SK-N-SH (cell line): ENCODE data around the gene SPRY1. TPM values are rescaled to one million over a fixed set of nuclear protein-coding genes. Genes with fewer than 3 reads are reported as not detected.
A peak's percentile ranks its signal among the peaks of the same experiment; 100 is the strongest.

Source experiments
- CTCF ChIA-PET: fragments of 300-600, 350-600 bp; formaldehyde crosslinking; extraction: SDS; loops from one replicate; lab custom pipeline; 2021; lab: Yijun Ruan, JAX
- POLR2A ChIA-PET: fragments of 350-600 bp; sonication (Branson Sonifier 250); formaldehyde crosslinking; extraction: SDS; loops from one replicate; lab custom pipeline; 2020; ENCODE audit warnings: antibody characterized with exemption, inconsistent platforms; lab: Yijun Ruan, JAX
- DNase-seq: peaks from one replicate; pipeline ENCODE4 v3.0.0; 2012
- H2AFZ ChIP-seq: fragments of 200-600 bp; sonication (generic); 2 replicates; pipeline ENCODE4 v1.8.1; 2016; ENCODE audit warnings: antibody characterized with exemption, mild to moderate bottlenecking, low read depth
- H3F3A ChIP-seq: fragments of 200-600 bp; sonication (generic); replicated peaks from 2 replicates; pipeline ENCODE3; 2016; ENCODE audit warnings: antibody characterized with exemption, mild to moderate bottlenecking; ENCODE audit not compliant: insufficient read depth
- H3K27ac ChIP-seq, 2 experiments: fragments of 200-500 bp in 1 of 2; fragments of 200-600 bp in 1 of 2; sonication (Bioruptor generic) in 1 of 2; sonication (generic), shearing (Covaris generic) in 1 of 2; 2 replicates each; pipeline versions ENCODE4 v1.5.1 to v1.6.1; 2014 to 2016; ENCODE audit warnings: low read depth in 2 of 2, inconsistent platforms in 1 of 2, low read length in 1 of 2, mild to moderate bottlenecking in 1 of 2, mixed read lengths in 1 of 2
- H3K27me3 ChIP-seq: fragments of 200-600 bp; sonication (generic), shearing (Covaris generic); 2 replicates; pipeline ENCODE4 v1.6.1; 2016; ENCODE audit warnings: mixed run types; ENCODE audit not compliant: insufficient read depth
- H3K36me3 ChIP-seq, 2 experiments: fragments of 200-500 bp in 1 of 2; fragments of 200-600 bp in 1 of 2; sonication (Bioruptor generic) in 1 of 2; sonication (generic) in 1 of 2; replicated peaks in 1 of 2; 2 replicates each; pipeline versions ENCODE3 to v1.5.1; 2014 to 2016; ENCODE audit warnings: low read length in 1 of 2, mild to moderate bottlenecking in 1 of 2; ENCODE audit not compliant: insufficient read depth in 2 of 2, control insufficient read depth in 1 of 2
- H3K4me1 ChIP-seq, 2 experiments: fragments of 200-500 bp in 1 of 2; fragments of 200-600 bp in 1 of 2; sonication (Bioruptor generic) in 1 of 2; sonication (generic), shearing (Covaris generic) in 1 of 2; 2 replicates each; pipeline versions ENCODE4 v1.5.1 to v1.6.1; 2014 to 2016; ENCODE audit warnings: low read depth in 1 of 2, low read length in 1 of 2, mixed run types in 1 of 2; ENCODE audit not compliant: insufficient read depth in 2 of 2, control insufficient read depth in 1 of 2
- H3K4me2 ChIP-seq: fragments of 200-600 bp; sonication (generic), shearing (Covaris generic); 2 replicates; pipeline ENCODE4 v1.6.1; 2017; ENCODE audit warnings: mixed run types
- H3K4me3 ChIP-seq, 2 experiments: fragments of 200-500 bp in 1 of 2; fragments of 200-600 bp in 1 of 2; sonication (Bioruptor generic) in 1 of 2; sonication (generic), shearing (Covaris generic) in 1 of 2; 2 replicates each; pipeline versions ENCODE4 v1.5.1 to v1.8.1; 2014 to 2016; ENCODE audit warnings: low read depth in 2 of 2, inconsistent platforms in 1 of 2, low read length in 1 of 2, mild to moderate bottlenecking in 1 of 2, mixed read lengths in 1 of 2, moderate library complexity in 1 of 2
- H3K79me2 ChIP-seq: fragments of 200-600 bp; sonication (generic); 2 replicates; pipeline ENCODE4 v1.8.1; 2017; ENCODE audit warnings: mild to moderate bottlenecking; ENCODE audit not compliant: insufficient read depth
- H3K9ac ChIP-seq: fragments of 200-600 bp; sonication (generic); 2 replicates; pipeline ENCODE4 v1.6.1; 2017; ENCODE audit warnings: mixed run types
- H3K9me2 ChIP-seq: fragments of 200-600 bp; sonication (generic); 2 replicates; pipeline ENCODE4 v1.6.1; 2017; ENCODE audit warnings: mixed run types
- H3K9me3 ChIP-seq: fragments of 200-600 bp; sonication (generic); 2 replicates; pipeline ENCODE4 v1.6.1; 2017; ENCODE audit warnings: mixed run types, mild to moderate bottlenecking, moderate library complexity
- H4K20me1 ChIP-seq: fragments of 200-600 bp; sonication (generic); 2 replicates; pipeline ENCODE4 v1.6.1; 2017; ENCODE audit warnings: mild to moderate bottlenecking, mixed run types; ENCODE audit not compliant: insufficient read depth
- CTCF ChIP-seq: fragments of 200-600 bp; sonication (generic); IDR thresholded peaks from 2 replicates; pipeline ENCODE4 v1.6.1; 2017; ENCODE audit warnings: antibody characterized with exemption, mild to moderate bottlenecking, moderate library complexity
- ELF1 ChIP-seq: IDR thresholded peaks from 2 replicates; pipeline ENCODE4 v1.4.0; 2012
- EP300 ChIP-seq, 2 experiments: IDR thresholded peaks; 2 replicates each; pipeline versions ENCODE4 v1.4.0 to v1.6.1; 2012; ENCODE audit warnings: borderline replicate concordance in 1 of 2, low read depth in 1 of 2, low read length in 1 of 2
- EZH2phosphoT487 ChIP-seq: fragments of 200-600 bp; sonication (generic); IDR thresholded peaks from 2 replicates; pipeline ENCODE4 v1.6.1; 2017; ENCODE audit warnings: low read depth, mixed run types, mild to moderate bottlenecking, antibody characterized with exemption, moderate library complexity, borderline replicate concordance
- FOSL2 ChIP-seq: IDR thresholded peaks from 2 replicates; pipeline ENCODE4 v1.4.0; 2012; ENCODE audit warnings: low read depth, mild to moderate bottlenecking, moderate library complexity, borderline replicate concordance
- GABPA ChIP-seq: IDR thresholded peaks from 2 replicates; pipeline ENCODE4 v1.4.0; 2012; ENCODE audit warnings: low read depth, mild to moderate bottlenecking
- GATA2 ChIP-seq: sonication (generic); formaldehyde crosslinking; IDR thresholded peaks from 2 replicates; pipeline ENCODE4 v1.5.0; 2020; ENCODE audit warnings: mild to moderate bottlenecking, missing genetic modification reagents
- MAX ChIP-seq: IDR thresholded peaks from 2 replicates; pipeline ENCODE4 v1.4.0; 2012; ENCODE audit warnings: low read depth
- MEF2A ChIP-seq: IDR thresholded peaks from 2 replicates; pipeline ENCODE4 v1.4.0; 2012; ENCODE audit warnings: low read depth, borderline replicate concordance
- MXI1 ChIP-seq: IDR thresholded peaks from 2 replicates; pipeline ENCODE4 v1.6.1; 2012; ENCODE audit warnings: mild to moderate bottlenecking, low read depth, low read length, improper control_type of control experiment
- NFIC ChIP-seq: IDR thresholded peaks from 2 replicates; pipeline ENCODE4 v1.4.0; 2012; ENCODE audit warnings: borderline replicate concordance
- NRF1 ChIP-seq: IDR thresholded peaks from 2 replicates; pipeline ENCODE4 v1.6.1; 2012; ENCODE audit warnings: low read depth, mild to moderate bottlenecking, low read length
- POLR2AphosphoS5 ChIP-seq: IDR thresholded peaks from 2 replicates; pipeline ENCODE4 v1.6.1; 2012; ENCODE audit warnings: low read depth, low read length
- RAD21 ChIP-seq: IDR thresholded peaks from 2 replicates; pipeline ENCODE4 v1.6.1; 2012; ENCODE audit warnings: mild to moderate bottlenecking, low read length
- RCOR1 ChIP-seq: fragments of 150-350 bp; IDR thresholded peaks from 2 replicates; pipeline ENCODE4 v1.6.1; 2017; ENCODE audit warnings: antibody characterized with exemption, low read length
- REST ChIP-seq: IDR thresholded peaks from 2 replicates; pipeline ENCODE4 v1.6.1; 2012; ENCODE audit warnings: mild to moderate bottlenecking, low read depth, low read length, moderate library complexity
- RXRA ChIP-seq: IDR thresholded peaks from 2 replicates; pipeline ENCODE4 v1.4.0; 2012; ENCODE audit warnings: low read depth, mild to moderate bottlenecking, borderline replicate concordance
- TCF12 ChIP-seq: IDR thresholded peaks from 2 replicates; pipeline ENCODE4 v1.4.0; 2012
- TEAD4 ChIP-seq: IDR thresholded peaks from 2 replicates; pipeline ENCODE4 v1.4.0; 2012; ENCODE audit warnings: mild to moderate bottlenecking, borderline replicate concordance; ENCODE audit not compliant: insufficient read depth
- USF1 ChIP-seq: IDR thresholded peaks from 2 replicates; pipeline ENCODE4 v1.4.0; 2012; ENCODE audit warnings: low read depth, borderline replicate concordance
- USF2 ChIP-seq: fragments of 150-350 bp; IDR thresholded peaks from 2 replicates; pipeline ENCODE4 v1.6.1; 2017; ENCODE audit warnings: antibody characterized with exemption, low read length, low read depth, borderline replicate concordance
- YY1 ChIP-seq: IDR thresholded peaks from 2 replicates; pipeline ENCODE4 v1.4.0; 2012; ENCODE audit warnings: low read depth, mild to moderate bottlenecking
- WGBS: methylation state at CpG from one replicate; pipeline ENCODE4 v1.1.6; 2017; ENCODE audit warnings: low lambda C conversion rate; 5-methylcytosine and 5-hydroxymethylcytosine counted together
- polyA plus RNA-seq, 3 experiments: library from polyadenylated mRNA; depleted of rRNA; stranded (reverse); fragments of >200 nt; gene quantifications; 2 replicates each; pipeline ENCODE4 v1.2.3, GENCODE V29; 2012

The SPRY1 gene
- polyA plus RNA-seq, 1 of the 3 experiments (the other 2 are of a cell fraction): 12.4 TPM

GRCh38 chr4:123417813-123418212, 21.2 kb downstream of the SPRY1 start (continued):
- no peak for TF ChIP-seq REST
- TF ChIP-seq NFIC: no peak
- no peak for TF ChIP-seq CTCF
- TF ChIP-seq USF1: no peak
- TF ChIP-seq FOSL2: no peak
- TF ChIP-seq RAD21: no peak

- Histone ChIP-seq H3K27me3 (no peaks in the 10 kb centered on the region), H3K36me3 (no peaks in the 10 kb centered on the region), H2AFZ (peak overlapping the region; percentile 87), H3K9me3 (no peaks in the 10 kb centered on the region), H3K79me2 (no peaks in the 10 kb centered on the region), H3K27ac (peak overlapping the region; percentile 68 to 83; a peak in 3 of 4 replicates), H3K4me2 (peak overlapping the region; percentile 57), H3K9ac (peak overlapping the region; percentile 49), H3K4me3 (peak overlapping the region in 1 of 2 experiments; percentile 33; a peak in 1 of 4 replicates), H4K20me1 (no peaks in the 10 kb centered on the region), H3F3A (peaks cover 16% of the 10 kb centered on the region), H3K9me2 (no peaks in the 10 kb centered on the region), H3K4me1 (peaks cover 2 to 39% of the 10 kb centered on the region in 2 experiments; a peak in 2 of 4 replicates)
- ChIA-PET POLR2A (no interaction called here), CTCF (interaction anchor here (1.4 kb wide), 1 partner anchor 10 kb away, joined by 3 read pairs; no protein-coding TSS in a partner anchor)
- WGBS: 25% methylated on average over 3 of the region's 3 CpGs
- DNase-seq: no peak
- TF ChIP-seq TCF12 (peak; percentile 85), FOSL2 (peak; percentile 67; the same call in 1 of the 2 replicates), TEAD4 (peak; percentile 92), USF2 (no peak), RXRA (peak; percentile 52; the same call in 1 of the 2 replicates), MEF2A (peak; percentile 33; the same call in 1 of the 2 replicates), GATA2 (CRISPR knock-in tag) (no peak), GABPA (no peak), MXI1 (no peak), ELF1 (no peak), POLR2AphosphoS5 (peak; percentile 81), EP300 (IDR thresholded peaks at IDR 0.05; ENCODE audit: borderline replicate concordance in 1 of 2, low read depth in 1 of 2, low read length in 1 of 2) (peak in 1 of 2 experiments; percentile 82; a peak in 2 of 4 replicates), NRF1 (no peak), MAX (peak; percentile 34; the same call in 1 of the 2 replicates), NFIC (peak; percentile 78; the same call in 1 of the 2 replicates), YY1 (peak; percentile 49; the same call in 1 of the 2 replicates), EZH2phosphoT487 (no peak), RCOR1 (no peak)
These were observed 21.8 kb downstream of the SPRY1 start for GRCh38 chr4:123418351-123418931.
